ENCODE results near the gene INO80D.
"Not testable (repeated sequence)": the region's sequence is repeated elsewhere in the genome, so short reads cannot be mapped to it uniquely, and the experiment has no call there.

The INO80D gene

DNA sequence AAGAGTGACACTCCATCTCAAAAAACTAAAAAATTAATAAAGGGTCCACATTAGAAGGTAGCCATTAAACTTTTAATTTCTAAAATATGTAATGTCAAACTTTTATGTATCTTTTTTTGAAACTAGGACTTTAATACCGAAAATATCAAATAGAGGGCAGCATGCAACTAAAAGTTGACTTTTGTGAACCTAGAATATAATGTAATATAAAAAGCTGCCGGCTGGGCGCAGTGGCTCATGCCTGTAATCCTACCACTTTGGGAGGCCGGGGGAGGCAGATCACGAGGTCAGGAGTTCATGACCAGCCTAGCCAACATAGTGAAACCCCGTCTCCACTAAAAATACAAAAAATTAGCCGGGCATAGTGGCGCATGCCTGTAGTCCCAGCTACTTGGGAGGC lies 62.8 kb downstream of the INO80D start:
- no peak for DNase-seq

DNA sequence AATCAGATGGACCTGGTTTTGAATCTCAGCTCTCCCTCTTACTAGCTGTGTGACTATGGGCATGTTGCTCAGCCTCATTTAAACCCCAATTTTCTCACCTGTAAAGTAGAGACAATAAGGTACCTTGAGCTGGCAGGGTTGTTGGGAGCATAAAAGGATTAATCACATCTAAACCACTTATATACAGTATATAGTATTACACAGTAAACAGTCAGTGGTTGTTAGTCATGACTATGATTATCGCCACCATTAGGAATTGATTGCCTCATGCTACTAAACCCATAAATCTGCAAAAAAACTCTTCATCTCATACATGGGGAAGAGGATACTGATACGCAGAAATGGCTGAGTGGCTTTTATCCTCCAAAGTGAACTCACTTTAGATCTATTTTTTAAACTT lies 65.8 kb downstream of the INO80D start:
- no peak for DNase-seq

GRCh38 chr2:206015746-206016145 lies 70.2 kb downstream of the INO80D start:
- DNase-seq, result not testable (repeated sequence)

DNA sequence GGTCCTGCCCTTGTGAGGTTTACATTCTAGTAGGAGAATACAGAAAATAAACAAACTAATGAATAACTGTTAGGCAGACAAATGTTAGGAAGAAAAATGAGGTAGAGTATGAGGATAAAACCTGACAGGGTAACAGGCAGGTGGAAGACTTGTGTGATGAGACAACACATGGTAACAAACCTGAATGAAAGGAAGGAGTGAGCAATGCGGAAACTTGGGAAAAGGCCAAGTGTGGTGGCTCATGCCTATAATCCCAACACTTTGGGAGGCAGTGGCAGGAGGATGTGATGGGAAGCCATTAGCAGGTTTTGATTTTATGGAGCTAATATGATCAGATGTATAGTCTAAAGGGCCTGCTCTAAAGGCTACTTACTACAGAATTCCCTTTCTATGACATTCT lies 74.2 kb downstream of the INO80D start:
- DNase-seq, result no peak

DNA sequence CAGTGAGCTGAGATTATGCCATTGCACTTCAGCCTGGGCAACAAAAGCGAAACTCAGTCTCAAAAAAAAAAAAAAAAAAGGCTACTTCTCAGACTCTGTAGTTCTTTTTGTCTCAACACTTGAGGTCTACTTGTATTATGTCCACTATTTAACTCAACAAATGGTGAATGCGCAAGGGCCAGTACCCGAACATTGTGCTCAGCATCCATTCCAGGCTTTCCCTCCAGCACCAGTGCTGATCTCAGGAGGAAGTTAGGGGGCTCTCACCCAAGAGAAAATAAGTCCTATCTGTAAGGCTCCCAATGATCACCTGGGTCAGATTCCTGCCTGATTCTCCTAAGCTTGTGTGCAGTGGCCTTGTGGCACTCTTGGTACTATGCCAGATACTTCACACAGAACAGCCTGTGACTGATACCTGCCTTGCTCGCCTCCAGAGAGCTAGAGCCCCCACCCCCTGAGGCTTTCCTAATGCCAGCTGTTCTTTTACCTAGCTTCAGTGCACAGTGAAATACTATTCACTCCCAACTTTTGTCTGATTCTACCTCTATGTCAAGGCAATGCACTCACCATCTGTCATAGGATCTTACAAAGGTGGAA lies 74.9 kb downstream of the INO80D start:
- no peak for DNase-seq

DNA sequence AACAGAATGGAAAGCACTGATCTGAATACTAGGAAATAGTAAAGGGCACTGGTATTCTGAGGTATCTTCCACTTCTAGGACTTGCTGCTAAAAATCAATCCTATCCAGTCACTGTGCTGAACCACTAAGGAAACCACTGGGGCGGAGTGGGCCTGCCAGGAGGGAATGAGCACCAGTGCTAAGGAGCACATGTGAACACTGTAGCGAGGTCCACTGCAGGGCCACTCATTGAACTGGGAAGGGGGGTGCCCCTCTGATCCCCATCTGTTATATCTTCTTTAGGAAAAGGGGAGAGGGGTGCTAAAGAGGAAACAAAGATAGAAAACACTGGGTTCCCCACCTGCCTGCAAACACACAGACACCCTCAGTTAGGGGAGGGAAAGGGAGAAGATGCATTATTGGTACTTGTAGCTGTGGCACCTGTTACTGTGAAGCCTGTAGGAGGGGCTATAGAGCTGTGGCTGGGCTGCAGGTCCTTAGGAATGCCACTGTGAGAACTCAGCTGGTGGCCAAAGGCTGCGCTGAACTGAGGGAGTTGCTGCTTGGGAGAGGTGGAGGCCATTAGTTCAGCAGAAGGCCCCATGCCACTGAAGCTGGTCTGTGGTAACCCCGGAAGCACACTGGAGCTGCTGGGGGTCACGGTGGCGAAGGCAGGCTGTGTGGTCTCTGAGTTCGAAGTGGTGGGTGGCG lies 81.8 kb downstream of the INO80D start:
- DNase-seq, result peak in 1 of 2 donors; percentile 14

DNA sequence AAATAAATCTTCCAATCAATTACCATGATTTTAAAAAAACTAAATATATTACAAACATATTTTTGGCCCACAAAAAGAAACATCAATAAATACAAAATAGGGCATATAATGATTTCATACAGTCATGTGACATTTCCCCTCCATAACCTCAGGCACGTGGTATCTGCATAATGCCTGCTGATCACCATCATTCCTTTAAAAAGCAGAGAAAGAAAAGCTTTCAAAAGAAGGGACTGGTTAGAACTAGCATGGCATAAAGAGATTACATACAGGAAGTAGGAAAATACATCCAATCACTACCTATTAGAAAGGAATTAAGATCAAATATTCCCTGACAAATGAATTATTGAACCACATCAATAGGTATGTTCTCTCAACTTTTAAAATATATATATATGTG lies 83.5 kb downstream of the INO80D start:
- no peak for DNase-seq

DNA sequence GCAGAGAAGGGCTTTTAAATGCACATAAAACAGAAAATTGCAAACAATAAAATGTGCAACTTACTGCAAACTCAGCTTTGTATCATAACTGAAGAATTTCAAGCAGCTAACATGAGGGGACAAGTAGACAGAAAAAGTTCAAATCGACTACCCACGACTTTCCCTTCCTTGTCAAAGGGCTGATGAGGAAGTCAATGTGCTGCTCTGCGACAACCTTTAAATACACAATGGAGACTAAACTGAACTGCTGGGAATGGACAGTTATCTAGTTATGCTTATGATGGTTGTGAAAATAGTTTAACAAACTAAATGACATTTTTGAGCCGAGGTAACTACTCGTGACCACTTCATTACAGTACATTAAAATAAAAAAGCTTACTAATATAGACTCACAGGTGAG lies 84.1 kb downstream of the INO80D start:
- no peak for DNase-seq

- no peak for DNase-seq
These were observed 85.2 kb downstream of the INO80D start for GRCh38 chr2:206000776-206001175.

GRCh38 chr2:205998583-205998982 lies 87.4 kb downstream of the INO80D start:
- no peak for DNase-seq

- no peak for DNase-seq
These were observed 89.8 kb downstream of the INO80D start for GRCh38 chr2:205996161-205996560.

- no peak for DNase-seq
These were observed 90.7 kb downstream of the INO80D start for GRCh38 chr2:205995260-205995659.

DNA sequence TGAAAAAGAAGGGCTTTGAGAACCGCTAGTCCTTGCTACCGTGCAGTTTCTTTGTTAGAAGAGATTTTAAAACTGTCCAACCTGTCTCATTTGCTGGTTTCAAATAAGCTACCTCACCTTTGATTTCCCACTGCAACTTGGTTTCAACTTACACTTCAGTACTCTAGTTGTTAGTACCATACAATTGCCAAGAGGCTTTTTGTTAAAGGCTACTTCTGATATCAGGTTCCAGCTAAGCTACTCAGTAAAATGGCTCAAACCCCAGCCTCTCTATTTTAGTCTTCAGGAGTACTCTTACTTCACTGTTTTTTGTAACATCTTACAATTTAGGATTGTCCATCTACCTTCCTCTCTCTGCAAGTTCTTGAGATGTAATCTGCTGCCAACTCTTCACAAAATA lies 91.6 kb downstream of the INO80D start:
- DNase-seq, result no peak

DNA sequence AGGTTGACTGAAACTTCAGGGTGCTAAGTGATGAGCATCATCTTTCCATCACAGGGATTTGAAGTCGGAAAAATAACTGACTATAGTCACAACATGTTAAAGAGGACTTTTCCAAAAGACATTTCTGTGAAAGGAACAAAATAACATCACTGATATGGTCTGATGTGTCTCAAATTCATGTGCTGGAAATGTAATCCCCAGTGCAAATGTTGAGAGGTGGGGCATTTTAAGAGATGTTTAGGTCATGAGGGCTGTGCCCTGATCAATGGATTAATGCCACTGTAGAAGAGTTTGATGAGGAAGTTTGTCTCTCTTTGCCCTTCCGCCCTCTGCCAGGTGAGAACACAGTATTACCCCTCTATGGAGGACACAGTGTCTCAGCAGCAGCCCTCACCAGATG lies 95.9 kb downstream of the INO80D start:
- no peak for DNase-seq

GRCh38 chr2:205989271-205990071 lies 96.5 kb downstream of the INO80D start:
- no peak for DNase-seq

DNA sequence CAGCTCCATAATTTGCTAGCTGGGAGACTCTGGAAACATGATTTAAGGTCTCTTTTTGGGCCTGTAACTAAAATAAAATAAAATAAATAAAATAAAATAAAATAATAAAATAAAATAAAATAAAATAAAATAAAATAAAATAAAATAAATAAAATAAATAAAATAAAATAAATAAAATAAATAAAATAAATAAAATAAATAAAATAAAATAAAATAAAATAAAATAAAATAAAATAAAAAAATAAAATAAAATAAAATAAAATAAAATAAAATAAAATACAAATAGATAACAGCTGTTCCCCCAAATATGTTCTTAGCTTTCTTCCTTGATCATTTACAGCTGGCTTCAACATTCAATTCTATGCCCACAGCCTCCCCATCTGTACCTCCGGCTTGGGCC lies 97.3 kb downstream of the INO80D start:
- not testable (repeated sequence) for DNase-seq

GRCh38 chr2:205988274-205988673 lies 97.7 kb downstream of the INO80D start:
- DNase-seq, result no peak

GRCh38 chr2:205986334-205986733 lies 99.6 kb downstream of the INO80D start:
- not testable (repeated sequence) for DNase-seq

DNA sequence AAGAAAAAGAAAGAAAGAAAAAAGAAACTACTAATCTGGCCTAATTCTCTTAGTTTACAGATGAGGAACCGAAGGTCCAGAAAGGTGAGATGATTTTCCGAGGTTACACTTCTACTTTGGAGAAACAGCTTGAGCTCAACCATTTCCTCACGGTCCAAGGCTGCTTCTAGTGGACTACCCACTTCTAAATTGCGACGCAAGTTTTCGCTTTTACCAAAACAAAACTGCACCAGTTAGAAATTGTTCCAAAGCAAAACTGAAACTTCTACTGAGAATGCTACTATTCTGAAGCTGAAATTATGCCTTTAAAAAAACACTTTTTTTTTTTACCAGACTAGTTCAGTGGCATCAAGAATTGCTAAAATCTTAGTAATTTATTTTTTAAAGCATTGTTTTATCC lies 101.6 kb downstream of the INO80D start:
- no peak for DNase-seq

GRCh38 chr2:205982776-205983327 lies 103.1 kb downstream of the INO80D start:
- DNase-seq, result no peak

- DNase-seq, result not testable (repeated sequence)
These were observed 107.2 kb downstream of the INO80D start for GRCh38 chr2:205978728-205979127.

DNA sequence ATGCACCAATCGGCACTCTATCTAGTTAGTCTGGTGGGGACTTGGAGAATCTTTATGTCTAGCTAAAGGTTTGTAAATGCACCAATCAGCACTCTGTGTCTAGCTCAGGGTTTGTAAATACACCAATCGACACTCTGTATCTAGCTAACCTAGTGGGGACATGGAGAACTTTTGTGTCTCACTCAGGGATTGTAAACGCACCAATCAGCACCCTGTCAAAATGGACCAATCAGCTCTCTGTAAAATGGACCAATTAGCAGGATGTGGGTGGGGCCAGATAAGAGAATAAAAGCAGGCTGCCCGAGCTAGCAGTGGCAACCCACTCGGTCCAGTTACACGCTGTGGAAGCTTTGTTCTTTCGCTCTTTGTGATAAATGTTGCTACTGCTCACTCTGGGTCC lies 108.3 kb downstream of the INO80D start:
- not testable (repeated sequence) for DNase-seq

- DNase-seq, result not testable (repeated sequence)
These were observed 108.9 kb downstream of the INO80D start for GRCh38 chr2:205976934-205977659.

All from CD4-positive, alpha-beta T cell treated with Interferon alpha-2 for 1 hour (primary cell).